Caco-2 (cell line): ENCODE data around the gene NCF2. TPM values are rescaled to one million over a fixed set of nuclear protein-coding genes. Genes with fewer than 3 reads are reported as not detected.

Source experiments
- BruUV-seq: library from RNA; stranded (reverse); fragments of 400-500 nt; replicated peaks from 2 replicates; lab custom pipeline; 2021; lab: Mats Ljungman, UMichigan
- CTCF ChIA-PET: fragments of 300-600 bp; sonication (Branson Sonifier 250); formaldehyde crosslinking; loops from one replicate; lab custom pipeline; 2022; ENCODE audit warnings: antibody characterized with exemption; lab: Charles Lee
- POLR2A ChIA-PET: fragments of 300-600 bp; sonication (Branson Sonifier 250); formaldehyde crosslinking; loops from one replicate; lab custom pipeline; 2022; ENCODE audit warnings: antibody characterized with exemption; lab: Charles Lee
- DNase-seq, 2 experiments: peaks; one replicate each; pipeline versions ENCODE4 v3.0.0 to v3.0.0-alpha.2; 2020 to 2022
- H3K27me3 ChIP-seq: replicated peaks from 2 replicates; pipeline ENCODE4 v1.6.0; 2011; ENCODE audit warnings: low read length; ENCODE audit not compliant: control insufficient read depth, insufficient read depth
- H3K36me3 ChIP-seq: 2 replicates; pipeline ENCODE4 v1.5.1; 2011; ENCODE audit warnings: low read length; ENCODE audit not compliant: control insufficient read depth, insufficient read depth
- H3K4me1 ChIP-seq: fragments of 250-450 bp; sonication (Bioruptor Pico); 2 replicates; pipeline ENCODE4 v1.5.1; 2020; ENCODE audit warnings: mild to moderate bottlenecking
- H3K4me3 ChIP-seq: 2 replicates; pipeline ENCODE4 v1.5.1; 2011; ENCODE audit warnings: low read depth, mild to moderate bottlenecking, control low read depth, low read length
- H3K9me3 ChIP-seq: fragments of 250-450 bp; sonication (Bioruptor Pico); 2 replicates; pipeline ENCODE4 v1.5.1; 2020; ENCODE audit warnings: mild to moderate bottlenecking, moderate library complexity
- H3K27ac Mint-ChIP-seq: one replicate; pipeline ENCODE4 v1.8.0; 2022; ENCODE audit warnings: mixed read lengths; ENCODE audit not compliant: unreplicated experiment
- H3K27me3 Mint-ChIP-seq: one replicate; pipeline ENCODE4 v1.8.0; 2022; ENCODE audit warnings: mixed read lengths; ENCODE audit not compliant: insufficient read depth, unreplicated experiment
- H3K36me3 Mint-ChIP-seq: one replicate; pipeline ENCODE4 v1.8.0; 2022; ENCODE audit warnings: mild to moderate bottlenecking, mixed read lengths; ENCODE audit not compliant: insufficient read depth, unreplicated experiment
- H3K4me1 Mint-ChIP-seq: one replicate; pipeline ENCODE4 v1.8.0; 2022; ENCODE audit warnings: low read depth, mixed read lengths; ENCODE audit not compliant: unreplicated experiment
- H3K4me3 Mint-ChIP-seq: one replicate; pipeline ENCODE4 v1.8.0; 2022; ENCODE audit warnings: mild to moderate bottlenecking, moderate library complexity, mixed read lengths; ENCODE audit not compliant: unreplicated experiment
- H3K9me3 Mint-ChIP-seq: one replicate; pipeline ENCODE4 v1.8.0; 2022; ENCODE audit warnings: mixed read lengths; ENCODE audit not compliant: unreplicated experiment
- CTCF ChIP-seq, 2 experiments: fragments of 200-600 bp in 1 of 2; IDR thresholded peaks; 1 replicate in 1 of 2; 2 replicates in 1 of 2; pipeline versions ENCODE4 v1.5.1 to v1.8.0; 2011 to 2022; ENCODE audit warnings: antibody characterized with exemption in 1 of 2, control low read depth in 1 of 2, inconsistent platforms in 1 of 2, low read depth in 1 of 2, low read length in 1 of 2, mild to moderate bottlenecking in 1 of 2, moderate library complexity in 1 of 2; ENCODE audit not compliant: insufficient read depth in 1 of 2, severe bottlenecking in 1 of 2, unreplicated experiment in 1 of 2
- intact Hi-C: fragments of 100-400 bp; cut with micrococcal nuclease; formaldehyde crosslinking; loops from one replicate; pipeline ENCODE4 v1.10.0; 2022; ENCODE audit not compliant: unreplicated experiment
- total RNA-seq: library from RNA; stranded (reverse); gene quantifications from 2 replicates; pipeline ENCODE4 v1.2.3, GENCODE V29; 2022

The NCF2 gene
- total RNA-seq, 1 experiment from 2014 or later: not detected

GRCh38 chr1:183520379-183520778 is 69.9 kb downstream of the NCF2 start:
- intact Hi-C loops: no loop called here
- Mint-ChIP-seq H3K27me3 (no peaks in the 10 kb centered on the region), H3K27ac (no peak overlapping the region), H3K36me3 (peaks cover 25% of the 10 kb centered on the region), H3K9me3 (no peaks in the 10 kb centered on the region), H3K4me3 (no peak overlapping the region), H3K4me1 (peaks cover 6% of the 10 kb centered on the region)
- H3K27me3 ChIP-seq: no peaks in the 10 kb centered on the region
- CTCF ChIA-PET: no interaction called here
- no peak for TF ChIP-seq CTCF (IDR thresholded peaks at IDR 0.05; ENCODE audit: insufficient read depth in 1 of 2, low read depth in 1 of 2, low read length in 1 of 2, severe bottlenecking in 1 of 2, unreplicated experiment in 1 of 2)
- POLR2A ChIA-PET: no interaction called here
- H3K4me1 ChIP-seq: peaks cover 7% of the 10 kb centered on the region; the same call in 1 of the 2 replicates
- H3K36me3 ChIP-seq: no peaks in the 10 kb centered on the region; the same call in 1 of the 2 replicates
- H3K4me3 ChIP-seq: no peak overlapping the region
- DNase-seq: no peak
- no peaks in the 10 kb centered on the region for H3K9me3 ChIP-seq
- no TSS peak for BruUV-seq

- intact Hi-C loops: loop anchor here (5.0 kb wide), 1 partner anchor 45 kb away; the partner anchor contains the start of gene SMG7
- Histone ChIP-seq H3K36me3 (no peaks in the 10 kb centered on the region; the same call in 1 of the 2 replicates), H3K9me3 (no peaks in the 10 kb centered on the region), H3K4me3 (no peak overlapping the region), H3K4me1 (peaks cover 20% of the 10 kb centered on the region), H3K27me3 (no peaks in the 10 kb centered on the region)
- Mint-ChIP-seq H3K27ac (no peak overlapping the region), H3K36me3 (peaks cover 25% of the 10 kb centered on the region), H3K27me3 (no peaks in the 10 kb centered on the region), H3K9me3 (no peaks in the 10 kb centered on the region), H3K4me3 (no peak overlapping the region), H3K4me1 (peaks cover 13% of the 10 kb centered on the region)
- POLR2A ChIA-PET: no interaction called here
- CTCF ChIA-PET: no interaction called here
- DNase-seq: no peak
- no peak for TF ChIP-seq CTCF (IDR thresholded peaks at IDR 0.05; ENCODE audit: insufficient read depth in 1 of 2, low read depth in 1 of 2, low read length in 1 of 2, severe bottlenecking in 1 of 2, unreplicated experiment in 1 of 2)
- no TSS peak for BruUV-seq
These were observed 72.9 kb downstream of the NCF2 start for GRCh38 chr1:183517401-183517800.

- no peaks in the 10 kb centered on the region for H3K27me3 Mint-ChIP-seq
- no peak overlapping the region for H3K27ac Mint-ChIP-seq
- peaks cover 18% of the 10 kb centered on the region for H3K4me1 Mint-ChIP-seq
- no peak for DNase-seq
- POLR2A ChIA-PET: no interaction called here
- CTCF ChIA-PET: no interaction called here
- no peaks in the 10 kb centered on the region for H3K9me3 Mint-ChIP-seq
- Histone ChIP-seq H3K9me3 (no peaks in the 10 kb centered on the region), H3K4me3 (no peak overlapping the region), H3K4me1 (peaks cover 20% of the 10 kb centered on the region), H3K27me3 (no peaks in the 10 kb centered on the region), H3K36me3 (no peaks in the 10 kb centered on the region; the same call in 1 of the 2 replicates)
- no peak for TF ChIP-seq CTCF (IDR thresholded peaks at IDR 0.05; ENCODE audit: insufficient read depth in 1 of 2, low read depth in 1 of 2, low read length in 1 of 2, severe bottlenecking in 1 of 2, unreplicated experiment in 1 of 2)
- intact Hi-C loops: loop anchor here (5.0 kb wide), 1 partner anchor 44 kb away; the partner anchor contains the start of gene SMG7
- peaks cover 21% of the 10 kb centered on the region for H3K36me3 Mint-ChIP-seq
- H3K4me3 Mint-ChIP-seq: no peak overlapping the region
- BruUV-seq: no TSS peak
These were observed 73.5 kb downstream of the NCF2 start for GRCh38 chr1:183516725-183517124.
